GM12892 (cell line): Measurements from ENCODE around the gene PRKCZ.

Source experiments
- POLR2A ChIP-seq: IDR thresholded peaks from 2 replicates; pipeline ENCODE4 v1.6.1; 2011; ENCODE audit warnings: low read depth, low read length, control low read depth
- POLR2AphosphoS5 ChIP-seq: IDR thresholded peaks from 2 replicates; pipeline ENCODE4 v1.6.1; 2011; ENCODE audit warnings: low read depth, low read length, control low read depth

GRCh38 chr1:2197707-2198165, 147.5 kb downstream of the PRKCZ start:
- TF ChIP-seq POLR2A (no peak), POLR2AphosphoS5 (no peak)
